HG03469 (cell line): ENCODE measurements around the gene GAK.

Source experiments
- ATAC-seq: cut with Tn5 transposase; IDR thresholded peaks from one replicate; pipeline ENCODE4 v1.9.1; 2021; ENCODE audit warnings: mild to moderate bottlenecking, moderate library complexity, moderate number of reproducible peaks; ENCODE audit not compliant: unreplicated experiment

Gene GAK

GRCh38 chr4:833156-833555 lies 99.0 kb downstream of the GAK start:
- no peak for ATAC-seq

GRCh38 chr4:832536-832935 lies 99.6 kb downstream of the GAK start:
- ATAC-seq, result no peak

DNA sequence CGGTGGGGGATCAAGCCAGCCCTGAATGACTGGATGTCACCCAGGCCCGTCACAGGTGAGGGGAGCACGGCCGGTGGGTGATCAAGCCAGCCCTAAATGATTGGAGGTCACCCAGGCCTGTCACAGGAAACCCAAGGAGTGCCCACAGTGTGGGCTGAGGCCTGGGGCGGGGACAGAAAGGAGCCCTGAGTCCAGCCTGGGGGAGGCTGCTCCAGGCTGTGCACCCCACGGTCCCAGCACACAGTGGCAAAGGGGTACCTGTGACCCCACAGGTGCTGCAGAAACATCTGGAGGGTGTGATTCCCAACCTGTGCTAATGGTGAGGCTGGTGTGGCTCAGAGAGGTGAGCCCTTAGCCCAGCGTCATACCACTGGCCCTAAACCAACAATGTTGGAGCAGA lies 100.0 kb downstream of the GAK start:
- no peak for ATAC-seq

DNA sequence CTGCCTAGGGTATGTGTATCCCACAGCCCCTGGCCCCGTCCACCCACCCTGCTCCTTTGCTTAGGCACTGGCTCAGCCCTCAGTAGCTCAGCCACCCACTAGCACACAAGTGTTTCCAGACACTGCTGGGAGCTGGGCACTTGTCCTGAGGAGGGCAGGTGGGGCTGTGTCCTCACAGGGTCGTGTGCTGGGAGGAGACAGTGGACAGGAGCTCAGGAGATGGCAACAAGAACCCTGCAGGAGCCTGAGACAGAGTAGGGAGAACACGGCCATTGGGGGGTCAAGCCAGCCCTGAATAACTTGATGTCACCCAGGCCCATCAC lies 100.7 kb downstream of the GAK start:
- ATAC-seq, result no peak

DNA sequence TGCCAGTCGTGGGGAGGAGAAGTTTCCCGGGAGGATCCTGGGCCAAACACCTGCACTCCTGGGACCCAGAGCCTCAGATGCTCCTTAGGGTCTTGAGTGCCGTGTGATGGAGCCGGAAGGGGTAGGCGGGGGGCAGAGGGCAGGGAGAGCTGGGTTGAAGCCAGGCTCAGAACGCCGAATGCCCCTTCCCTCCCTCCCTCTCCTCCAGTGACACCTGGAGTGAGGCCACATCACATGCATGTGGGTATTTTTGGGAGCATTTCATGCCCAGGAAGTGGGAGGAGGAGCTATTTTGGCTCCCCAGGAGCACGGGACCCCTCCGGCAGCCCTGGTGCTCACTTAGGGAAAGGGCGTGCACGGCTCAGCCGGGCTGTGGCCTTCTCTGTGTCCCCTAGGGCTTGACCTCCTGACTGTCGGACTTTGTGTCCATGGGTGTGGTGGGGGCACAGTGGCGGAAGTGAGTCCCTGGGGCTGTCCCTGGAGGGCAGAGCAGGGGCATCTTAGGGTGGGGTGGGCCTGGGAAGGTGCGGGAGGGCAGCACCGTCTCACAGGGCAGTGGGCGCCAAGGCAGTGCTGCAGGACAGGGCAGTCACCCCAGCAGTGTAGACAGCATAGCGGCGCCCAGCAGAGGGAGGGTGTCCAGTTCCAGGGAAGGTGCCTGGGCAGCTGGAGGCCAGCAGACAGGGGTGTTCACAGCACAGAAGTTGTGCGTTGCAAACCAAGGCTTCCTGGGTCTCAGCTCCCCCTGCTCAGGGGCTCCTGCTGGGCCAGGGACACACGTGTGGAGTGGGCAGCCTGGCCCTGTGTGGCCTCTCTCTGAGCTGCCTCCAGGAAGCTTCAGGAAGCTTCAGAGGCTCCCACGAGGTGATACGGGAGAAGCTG lies 101.3 kb downstream of the GAK start:
- no peak for ATAC-seq

DNA sequence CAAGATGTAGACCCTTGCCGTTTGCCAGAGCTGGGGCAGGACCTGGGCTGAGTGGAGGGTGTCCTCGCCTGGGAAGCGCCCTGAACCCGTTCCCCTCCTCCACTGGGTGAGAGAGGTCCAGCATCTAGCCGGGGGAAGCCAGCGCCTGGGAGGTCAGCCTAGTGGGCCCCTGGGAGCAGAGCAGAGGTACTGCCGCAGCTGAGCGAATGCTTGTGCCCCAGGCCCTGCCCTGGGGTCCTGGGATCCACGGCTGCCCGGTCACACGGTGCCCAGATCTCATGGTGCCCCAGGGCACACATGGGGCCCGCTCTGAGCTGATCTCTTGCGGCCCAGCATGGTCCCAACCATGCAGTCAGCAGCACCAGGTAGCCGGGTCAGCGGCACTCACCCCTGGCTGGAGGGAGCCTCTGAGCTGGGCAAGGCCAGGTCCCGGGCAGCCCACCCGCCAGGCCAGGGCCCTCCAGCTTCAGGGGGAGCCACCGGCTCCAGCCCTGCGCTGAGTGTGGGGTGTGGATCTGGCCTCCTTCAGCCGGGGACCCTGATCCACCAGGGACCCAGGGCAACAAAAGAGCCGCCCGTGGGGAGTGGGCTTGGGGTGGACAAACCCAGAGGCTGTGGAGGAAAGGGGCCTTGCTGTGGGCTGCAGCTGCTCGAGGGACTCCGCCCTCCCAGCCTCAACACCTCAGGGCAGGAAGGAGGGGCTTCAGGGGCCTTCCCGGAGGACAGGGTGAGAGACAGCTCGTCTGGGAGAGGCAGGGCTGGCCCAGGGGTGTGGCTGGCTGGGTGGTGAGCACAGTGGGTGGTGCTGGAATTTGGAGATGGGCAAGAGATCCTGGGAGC lies 102.1 kb downstream of the GAK start:
- ATAC-seq, result no peak

GRCh38 chr4:829291-829690 lies 102.8 kb downstream of the GAK start:
- no peak for ATAC-seq

DNA sequence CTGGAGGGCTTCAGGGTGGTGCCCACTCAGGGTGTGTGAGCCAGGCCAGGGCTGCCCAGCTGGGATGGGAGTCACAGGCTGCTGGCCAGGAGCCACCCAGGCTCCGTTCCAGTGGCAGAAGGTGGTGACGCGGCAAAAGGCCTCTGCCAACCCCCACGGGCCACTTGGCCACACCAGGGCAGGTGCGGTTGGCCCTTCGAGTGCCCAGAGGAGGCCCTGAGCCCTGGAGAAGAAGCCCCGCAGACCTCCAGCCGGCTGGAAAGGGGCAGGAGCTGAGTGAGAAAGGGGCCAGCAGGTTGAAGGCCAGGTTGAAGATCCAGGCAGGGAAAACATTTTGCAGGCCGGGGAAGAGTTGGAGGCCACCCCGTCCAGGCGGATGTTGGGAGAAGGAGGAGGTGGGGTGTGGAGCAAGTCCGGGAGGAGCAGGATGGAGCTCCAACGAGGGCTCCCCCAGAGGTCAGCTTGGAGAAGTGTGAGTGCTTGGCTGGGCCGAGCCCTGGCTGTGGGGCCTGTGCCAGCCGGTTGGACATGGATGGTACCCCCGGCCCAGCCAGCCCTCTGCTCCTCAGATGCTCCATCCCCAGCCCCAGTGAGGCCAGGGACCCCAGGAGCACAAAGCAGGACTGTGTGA lies 103.4 kb downstream of the GAK start:
- ATAC-seq, result no peak

DNA sequence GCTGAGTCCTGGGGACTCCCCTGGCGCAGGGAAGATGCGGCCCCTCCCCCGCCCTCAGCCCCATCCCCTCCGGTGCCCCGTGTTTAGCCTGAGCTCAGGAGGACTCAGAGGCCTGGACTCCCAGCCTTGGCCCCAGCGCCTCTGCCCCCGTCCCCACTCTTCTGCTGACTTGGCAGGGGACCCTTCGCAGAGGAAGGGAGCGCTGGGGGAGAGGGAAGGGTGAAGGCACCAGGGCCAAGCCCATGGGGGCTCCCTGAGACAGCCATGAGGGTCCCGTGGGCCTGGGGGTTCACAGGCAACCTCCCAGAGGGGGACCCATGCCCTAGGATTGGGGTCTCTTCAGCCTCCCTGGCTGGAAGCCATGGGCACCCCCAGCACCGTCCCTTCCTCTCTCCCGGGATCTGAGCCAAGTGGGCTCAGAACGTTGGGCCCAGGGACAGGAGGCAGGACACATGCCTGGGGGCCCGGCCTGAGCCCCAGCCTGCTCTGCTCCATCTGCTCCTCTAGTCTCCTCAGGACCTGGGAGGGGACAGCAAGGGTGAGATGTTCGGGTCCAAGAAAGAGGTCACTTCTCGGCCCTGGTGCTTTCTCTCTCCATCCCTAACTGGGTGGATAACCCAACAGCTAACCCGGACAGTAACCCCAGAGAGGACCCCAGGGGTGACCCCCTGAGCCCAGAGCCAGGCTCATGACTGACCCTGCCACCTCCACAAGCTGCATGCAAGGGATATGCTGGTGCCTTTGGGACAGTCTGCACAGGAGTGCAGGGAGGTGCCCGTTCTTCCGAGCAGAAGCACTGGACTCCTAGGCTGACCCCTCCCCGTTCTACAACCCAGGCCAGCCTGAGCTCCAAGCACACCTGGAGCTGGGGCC lies 104.7 kb downstream of the GAK start:
- no peak for ATAC-seq

GRCh38 chr4:826508-827208 lies 105.5 kb downstream of the GAK start:
- ATAC-seq, result no peak

GRCh38 chr4:825971-826330 lies 106.2 kb downstream of the GAK start, which contains the start of gene CPLX1:
Gene CPLX1 (minus strand): TSS chr4:826129. CDS start chr4:824522, 1,607 bp downstream.
- ATAC-seq, result no peak

DNA sequence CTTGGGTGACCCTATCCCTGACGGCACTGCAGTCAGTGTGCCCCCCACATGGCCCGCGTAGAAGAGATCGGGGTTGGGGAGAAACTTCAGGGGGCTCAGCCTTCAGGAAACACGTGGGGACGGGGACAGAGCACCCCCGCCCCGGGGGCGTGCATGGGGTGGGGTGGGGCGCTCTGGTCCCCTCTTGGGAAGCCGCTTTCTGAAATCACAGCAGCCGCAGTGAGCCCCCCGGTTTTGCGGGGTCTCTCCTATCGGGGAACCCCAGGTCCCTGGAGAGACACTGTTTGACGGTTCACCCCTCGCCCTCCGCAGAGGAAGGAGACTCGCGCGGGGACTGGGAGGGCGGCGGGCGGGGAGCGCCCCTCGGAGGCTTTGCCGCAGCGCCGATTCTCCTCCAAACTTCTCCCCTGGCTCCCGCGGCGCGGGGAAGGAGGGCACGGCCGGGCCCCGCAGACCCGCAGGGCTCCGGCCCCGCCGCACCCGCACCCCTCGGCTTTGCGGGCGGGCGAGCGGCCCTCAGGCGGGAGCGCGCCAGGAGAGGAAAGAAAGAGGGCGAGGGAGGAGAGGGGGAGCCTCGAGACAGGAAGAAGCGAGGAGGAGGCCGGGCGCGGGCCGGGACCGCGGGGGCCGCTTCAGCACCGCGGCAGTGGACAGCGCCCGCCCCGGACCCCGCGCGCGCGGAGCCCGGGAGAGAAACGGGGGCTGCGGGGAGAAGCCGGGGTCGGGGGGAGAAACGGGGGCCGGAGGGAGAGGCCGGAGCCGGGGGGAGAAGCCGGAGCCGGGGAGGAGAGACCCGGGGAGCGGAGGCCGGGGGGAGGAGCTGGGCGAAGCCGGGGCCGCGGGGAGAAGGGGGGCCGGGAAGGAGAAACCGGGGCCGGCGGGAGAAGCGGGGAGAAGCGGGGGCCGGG lies 106.8 kb downstream of the GAK start:
- ATAC-seq, result no peak

- ATAC-seq, result no peak
Observed at GRCh38 chr4:824461-825062, 107.6 kb downstream of the GAK start.

DNA sequence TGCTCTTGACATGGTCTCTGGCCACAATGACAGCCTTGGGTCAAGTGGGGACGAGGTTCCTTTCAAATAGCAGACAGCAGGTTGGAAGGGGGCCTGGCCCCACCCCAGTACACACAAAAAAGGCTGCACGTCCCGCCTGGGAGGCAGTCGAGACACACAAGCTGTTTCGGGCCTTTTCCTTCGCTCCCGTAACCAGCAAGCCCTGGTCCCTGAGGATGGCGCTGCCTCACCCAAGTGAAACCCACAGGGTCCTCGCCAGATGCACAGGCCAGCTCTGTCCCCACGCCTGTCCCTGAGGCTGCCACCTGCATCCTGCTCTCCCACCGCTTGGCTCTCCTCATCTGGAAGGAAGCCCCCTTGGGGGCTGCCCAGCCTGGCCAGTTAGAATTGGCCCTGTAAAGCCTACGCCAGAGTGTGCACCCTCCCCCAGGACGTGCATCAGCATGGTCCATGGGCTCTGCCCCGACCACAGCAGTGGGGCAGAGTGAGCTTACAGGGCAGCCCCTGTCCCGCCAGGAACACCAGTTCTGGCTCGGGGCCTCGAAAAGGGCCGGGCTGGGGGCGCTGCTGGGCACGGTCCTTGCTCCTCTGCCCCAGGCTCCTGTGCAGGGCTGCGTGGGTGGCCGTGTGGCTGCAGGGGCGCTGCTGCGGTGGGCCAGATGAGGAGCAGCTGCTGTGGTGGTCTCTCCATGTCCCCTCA lies 108.2 kb downstream of the GAK start:
- ATAC-seq, result no peak

- no peak for ATAC-seq
Observed at GRCh38 chr4:823176-823760, 108.8 kb downstream of the GAK start.

DNA sequence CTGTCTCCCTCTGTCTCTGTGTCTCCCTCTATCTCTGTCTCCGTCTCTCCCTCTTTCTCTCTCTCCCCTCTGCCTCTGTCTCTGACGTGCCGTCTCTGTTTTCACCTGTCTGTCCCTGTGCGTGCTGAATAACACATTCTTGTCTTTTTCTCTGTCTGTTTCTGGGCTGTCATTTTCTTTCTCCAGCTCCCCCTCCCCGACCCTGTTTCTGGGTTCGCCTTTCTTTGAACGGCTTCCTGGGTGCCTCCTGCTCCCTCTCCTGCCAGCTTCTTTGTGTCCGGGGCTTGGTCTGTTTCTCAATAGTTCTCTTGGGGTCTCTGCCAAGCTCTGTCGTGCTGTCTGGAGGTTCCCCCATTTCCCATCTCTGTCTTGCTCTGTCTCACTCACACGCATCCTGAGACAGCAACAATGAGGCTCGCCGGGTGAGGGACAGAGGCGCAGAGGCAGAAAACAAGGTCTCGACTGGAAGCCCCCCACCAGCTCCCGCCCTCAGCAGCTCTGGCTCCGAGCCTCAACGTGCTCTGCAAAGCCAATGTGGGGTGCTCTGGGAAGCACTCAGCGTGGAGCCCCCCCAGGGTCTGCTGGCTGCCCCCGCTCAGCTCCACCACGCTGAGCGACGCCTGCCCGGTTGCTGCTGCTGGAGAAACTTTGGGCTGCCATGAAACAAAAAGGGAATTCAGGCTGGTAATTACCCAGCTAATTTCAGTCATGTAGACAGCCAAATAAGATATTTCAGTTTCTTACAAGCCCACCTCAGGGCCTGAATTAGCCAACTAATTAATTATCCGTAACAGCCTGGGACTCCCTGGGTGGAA lies 109.5 kb downstream of the GAK start:
- ATAC-seq, result no peak

DNA sequence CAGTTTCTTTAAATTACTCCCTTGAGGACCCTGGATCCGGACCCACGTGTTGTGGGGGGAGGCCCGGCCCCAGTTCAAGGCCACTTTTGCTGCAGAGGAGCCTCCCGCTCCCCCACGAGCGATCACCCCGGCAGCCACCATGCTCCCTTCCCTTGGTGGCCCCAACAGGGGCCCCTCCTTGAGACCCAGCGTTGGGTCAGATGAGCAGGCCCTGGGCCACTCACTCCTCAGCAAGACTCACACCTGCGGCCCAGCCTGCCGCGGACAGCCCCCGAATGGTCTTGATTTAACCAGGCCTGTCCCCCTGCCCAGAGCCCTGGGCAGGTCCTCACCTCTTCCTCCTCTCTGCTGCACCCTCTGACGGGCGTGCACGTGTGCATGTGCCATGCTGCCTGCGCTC lies 110.5 kb downstream of the GAK start:
- no peak for ATAC-seq
